H9 (cell line): Measurements from ENCODE around the gene SET. TPM values are rescaled to one million over a fixed set of nuclear protein-coding genes. Genes with fewer than 3 reads are reported as not detected.

Experiments
- DNase-seq: peaks from one replicate; pipeline ENCODE4 v3.0.0-alpha.2; 2017
- H2AFZ ChIP-seq: one replicate; pipeline ENCODE4 v1.6.1; 2013; ENCODE audit warnings: mild to moderate bottlenecking, low read length, control low read depth, moderate library complexity
- H2AK5ac ChIP-seq: 2 replicates; pipeline ENCODE4 v1.6.1; 2013; ENCODE audit warnings: low read length, control low read depth, mixed read lengths; ENCODE audit not compliant: insufficient read length
- H2BK120ac ChIP-seq: one replicate; pipeline ENCODE4 v1.6.1; 2013; ENCODE audit warnings: low read depth, mild to moderate bottlenecking, low read length, control low read depth, inconsistent platforms; ENCODE audit not compliant: poor library complexity, severe bottlenecking
- H2BK12ac ChIP-seq: 2 replicates; pipeline ENCODE4 v1.6.1; 2013; ENCODE audit warnings: low read length, control low read depth, mixed read lengths, low read depth; ENCODE audit not compliant: insufficient read length
- H2BK15ac ChIP-seq: 2 replicates; pipeline ENCODE4 v1.6.1; 2013; ENCODE audit warnings: low read depth, low read length, control low read depth
- H2BK20ac ChIP-seq: one replicate; pipeline ENCODE4 v1.6.1; 2013; ENCODE audit warnings: low read depth, mild to moderate bottlenecking, low read length, control low read depth, inconsistent platforms; ENCODE audit not compliant: poor library complexity, severe bottlenecking
- H2BK5ac ChIP-seq: 2 replicates; pipeline ENCODE4 v1.6.1; 2013; ENCODE audit warnings: low read length, control low read depth, mixed read lengths; ENCODE audit not compliant: insufficient read length
- H3K14ac ChIP-seq: 2 replicates; pipeline ENCODE4 v1.6.1; 2013; ENCODE audit warnings: low read length, control low read depth; ENCODE audit not compliant: insufficient read depth
- H3K18ac ChIP-seq: 2 replicates; pipeline ENCODE4 v1.6.1; 2013; ENCODE audit warnings: low read depth, mild to moderate bottlenecking, mixed read lengths, low read length, control low read depth; ENCODE audit not compliant: insufficient read length
- H3K23ac ChIP-seq: 2 replicates; pipeline ENCODE4 v1.6.1; 2013; ENCODE audit warnings: low read length, control low read depth, mixed read lengths, low read depth; ENCODE audit not compliant: insufficient read length
- H3K23me2 ChIP-seq: 2 replicates; pipeline ENCODE4 v1.6.1; 2013; ENCODE audit warnings: low read depth, mild to moderate bottlenecking, mixed read lengths, low read length, control low read depth; ENCODE audit not compliant: insufficient read length, poor library complexity, severe bottlenecking
- H3K27ac ChIP-seq: 2 replicates; pipeline ENCODE4 v1.5.1; 2013; ENCODE audit warnings: low read length, control low read depth, mixed read lengths, low read depth; ENCODE audit not compliant: insufficient read length
- H3K27me3 ChIP-seq: 2 replicates; pipeline ENCODE4 v1.6.1; 2013; ENCODE audit warnings: low read length, control low read depth, inconsistent platforms; ENCODE audit not compliant: insufficient read depth
- H3K4ac ChIP-seq: 2 replicates; pipeline ENCODE4 v1.6.1; 2013; ENCODE audit warnings: low read depth, mild to moderate bottlenecking, control low read depth, inconsistent platforms, low read length, moderate library complexity
- H3K4me1 ChIP-seq: 2 replicates; pipeline ENCODE4 v1.6.1; 2013; ENCODE audit warnings: low read length, control low read depth, inconsistent platforms; ENCODE audit not compliant: insufficient read depth
- H3K4me2 ChIP-seq: 2 replicates; pipeline ENCODE4 v1.6.1; 2013; ENCODE audit warnings: low read length, control low read depth, mixed read lengths; ENCODE audit not compliant: insufficient read length, insufficient read depth
- H3K56ac ChIP-seq: 2 replicates; pipeline ENCODE4 v1.6.1; 2013; ENCODE audit warnings: low read depth, mild to moderate bottlenecking, mixed read lengths, low read length, control low read depth; ENCODE audit not compliant: insufficient read length
- H3K79me1 ChIP-seq: 2 replicates; pipeline ENCODE4 v1.6.1; 2013; ENCODE audit warnings: low read depth, mild to moderate bottlenecking, moderate library complexity, low read length, control low read depth, inconsistent platforms; ENCODE audit not compliant: insufficient read depth, poor library complexity, severe bottlenecking
- H3K79me2 ChIP-seq: 2 replicates; pipeline ENCODE4 v1.6.1; 2013; ENCODE audit warnings: low read length, control low read depth, inconsistent platforms; ENCODE audit not compliant: insufficient read depth
- H3K9ac ChIP-seq: 2 replicates; pipeline ENCODE4 v1.6.1; 2013; ENCODE audit warnings: low read length, control low read depth, mixed read lengths; ENCODE audit not compliant: insufficient read length; ENCODE audit errors: extremely low read depth
- H3K9me3 ChIP-seq: one replicate; pipeline ENCODE4 v1.6.1; 2013; ENCODE audit warnings: low read depth, low read length, inconsistent platforms; ENCODE audit not compliant: control insufficient read depth
- H3T11ph ChIP-seq: one replicate; pipeline ENCODE4 v1.6.1; 2013; ENCODE audit warnings: mild to moderate bottlenecking, low read length, control low read depth, inconsistent platforms
- H4K20me1 ChIP-seq: one replicate; pipeline ENCODE4 v1.6.1; 2013; ENCODE audit not compliant: control insufficient read depth, insufficient read length, insufficient read depth
- H4K5ac ChIP-seq: 2 replicates; pipeline ENCODE4 v1.6.1; 2013; ENCODE audit warnings: low read depth, mild to moderate bottlenecking, mixed read lengths, low read length, control low read depth; ENCODE audit not compliant: insufficient read length
- H4K8ac ChIP-seq: replicated peaks from 2 replicates; pipeline ENCODE4 v1.6.1; 2013; ENCODE audit warnings: low read length, control low read depth, mixed read lengths, low read depth; ENCODE audit not compliant: insufficient read length
- H4K91ac ChIP-seq: 2 replicates; pipeline ENCODE4 v1.6.1; 2013; ENCODE audit warnings: low read depth, mild to moderate bottlenecking, moderate library complexity, mixed read lengths, low read length, control low read depth; ENCODE audit not compliant: insufficient read length
- H3K27ac Mint-ChIP-seq, 3 experiments: 2 replicates in 2 of 3; 3 replicates in 1 of 3; pipeline ENCODE4 v1.8.0; 2020 to 2021; ENCODE audit warnings: mixed read lengths in 3 of 3, mild to moderate bottlenecking in 1 of 3, moderate library complexity in 1 of 3
- H3K27me3 Mint-ChIP-seq: 2 replicates; pipeline ENCODE4 v1.8.0; 2021; ENCODE audit warnings: low read depth, mild to moderate bottlenecking, moderate library complexity, mixed read lengths
- H3K36me3 Mint-ChIP-seq, 3 experiments: 2 replicates in 2 of 3; 3 replicates in 1 of 3; pipeline ENCODE4 v1.8.0; 2020 to 2021; ENCODE audit warnings: low read depth in 3 of 3, mixed read lengths in 3 of 3; ENCODE audit not compliant: insufficient read depth in 1 of 3
- H3K4me1 Mint-ChIP-seq, 2 experiments: 2 replicates each; pipeline ENCODE4 v1.8.0; 2020; ENCODE audit warnings: mixed read lengths in 2 of 2
- H3K4me3 Mint-ChIP-seq, 2 experiments: 2 replicates in 1 of 2; 3 replicates in 1 of 2; pipeline ENCODE4 v1.8.0; 2020 to 2021; ENCODE audit warnings: mild to moderate bottlenecking in 2 of 2, mixed read lengths in 2 of 2, moderate library complexity in 1 of 2
- H3K9me3 Mint-ChIP-seq, 2 experiments: 2 replicates in 1 of 2; 3 replicates in 1 of 2; pipeline ENCODE4 v1.8.0; 2020; ENCODE audit warnings: mild to moderate bottlenecking in 2 of 2, mixed read lengths in 2 of 2, moderate library complexity in 1 of 2
- CTCF ChIP-seq: fragments of 200-600 bp; sonication (generic); conservative IDR thresholded peaks from 3 replicates; pipeline ENCODE4 v1.8.0; 2021; ENCODE audit warnings: antibody characterized with exemption, mild to moderate bottlenecking
- WGBS: extraction: QIAGEN DNeasy Blood & Tissue Kit; methylation state at CpG from one replicate; pipeline ENCODE4 v1.1.7; 2013; ENCODE audit warnings: missing lambda C conversion rate, low lambda C conversion rate, mixed read lengths; ENCODE audit not compliant: insufficient read length; ENCODE audit errors: extremely low coverage; 5-methylcytosine and 5-hydroxymethylcytosine counted together
- total RNA-seq: library from RNA; stranded (reverse); gene quantifications from 2 replicates; pipeline ENCODE4 v1.2.1, GENCODE V29; 2021

SET gene
- total RNA-seq, 1 experiment from 2014 or later: 1,148 TPM

- no peaks in the 10 kb centered on the region for H3K4me1 ChIP-seq
- Mint-ChIP-seq H3K27ac (no peak overlapping the region), H3K27me3 (no peaks in the 10 kb centered on the region), H3K4me3 (no peak overlapping the region), H3K4me1 (no peaks in the 10 kb centered on the region), H3K36me3 (peaks cover 8 to 39% (median 27%) of the 10 kb centered on the region in 3 experiments; a peak in 6 of 7 replicates), H3K9me3 (no peaks in the 10 kb centered on the region)
- peak; percentile 20 for DNase-seq
- H3K79me1 ChIP-seq: no peaks in the 10 kb centered on the region
- no peak overlapping the region for H3K23ac ChIP-seq
- no peak overlapping the region for H2AK5ac ChIP-seq
- H2BK15ac ChIP-seq: no peak overlapping the region
- H3K27ac ChIP-seq: no peak overlapping the region
- no peak overlapping the region for H4K8ac ChIP-seq
- no peak overlapping the region for H3K18ac ChIP-seq
- H3K56ac ChIP-seq: no peak overlapping the region
- H3T11ph ChIP-seq: no peak overlapping the region
- no peak overlapping the region for H2BK20ac ChIP-seq
- H3K9ac ChIP-seq: no peak overlapping the region
- H3K14ac ChIP-seq: no peak overlapping the region
- no peak overlapping the region for H2BK12ac ChIP-seq
- no peaks in the 10 kb centered on the region for H3K23me2 ChIP-seq
- H4K5ac ChIP-seq: no peak overlapping the region
- H3K4me2 ChIP-seq: no peak overlapping the region
- no peaks in the 10 kb centered on the region for H3K27me3 ChIP-seq
- WGBS: no CpG with 5 or more reads among the region's 24 CpGs
- no peaks in the 10 kb centered on the region for H3K79me2 ChIP-seq
- H3K9me3 ChIP-seq: no peaks in the 10 kb centered on the region
- H4K20me1 ChIP-seq: no peaks in the 10 kb centered on the region
- no peak overlapping the region for H2BK5ac ChIP-seq
- no peak overlapping the region for H2BK120ac ChIP-seq
- no peak overlapping the region for H4K91ac ChIP-seq
- H2AFZ ChIP-seq: no peak overlapping the region
- no peak for TF ChIP-seq CTCF
- no peak overlapping the region for H3K4ac ChIP-seq
Measured at GRCh38 chr9:128714586-128715435, 25.8 kb downstream of the SET start.
